SIG-M5 (cell line): ENCODE data around the gene IDI1.
"Not testable (repeated sequence)": the region's sequence is repeated elsewhere in the genome, so short reads cannot be mapped to it uniquely, and the experiment has no call there.

Experiments
- DNase-seq: peaks from one replicate; lab custom pipeline; 2025; lab: John Stamatoyannopoulos, UW

The IDI1 gene

DNA sequence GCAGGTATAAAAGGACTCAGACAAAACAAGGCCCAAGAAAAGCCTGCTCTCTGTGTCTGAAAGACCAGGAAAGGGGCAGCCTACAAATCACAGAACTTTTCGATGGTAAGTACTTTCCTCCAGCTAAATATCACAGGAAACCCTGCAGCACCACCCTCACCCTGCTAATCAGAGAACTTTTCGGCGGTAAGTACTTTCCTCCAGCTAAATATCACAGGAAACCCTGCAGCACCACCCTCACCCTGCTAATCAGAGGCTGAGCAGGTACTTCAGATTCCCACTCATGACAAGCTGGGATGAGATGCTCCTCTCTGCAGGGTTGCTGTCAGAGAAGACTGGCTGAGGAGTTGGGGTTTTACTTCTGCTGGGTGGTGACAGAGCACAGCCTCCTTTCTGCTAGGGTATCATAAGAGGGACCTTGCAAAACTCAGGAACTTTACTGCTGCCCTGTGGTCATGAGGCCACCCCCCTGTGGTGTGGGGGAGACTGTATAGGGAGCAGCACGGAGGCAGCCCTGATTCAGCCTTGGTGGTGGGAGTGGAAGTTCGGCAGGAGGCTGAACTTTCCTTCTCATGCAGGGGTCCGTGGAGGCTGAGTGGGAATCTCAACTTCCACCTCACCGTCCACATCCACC is 14.4 kb upstream of the IDI1 start:
- no peak for DNase-seq

GRCh38 chr10:1061930-1062774 is 13.2 kb upstream of the IDI1 start:
- no peak for DNase-seq

GRCh38 chr10:1059902-1060301 is 11.0 kb upstream of the IDI1 start:
- DNase-seq = no peak

DNA sequence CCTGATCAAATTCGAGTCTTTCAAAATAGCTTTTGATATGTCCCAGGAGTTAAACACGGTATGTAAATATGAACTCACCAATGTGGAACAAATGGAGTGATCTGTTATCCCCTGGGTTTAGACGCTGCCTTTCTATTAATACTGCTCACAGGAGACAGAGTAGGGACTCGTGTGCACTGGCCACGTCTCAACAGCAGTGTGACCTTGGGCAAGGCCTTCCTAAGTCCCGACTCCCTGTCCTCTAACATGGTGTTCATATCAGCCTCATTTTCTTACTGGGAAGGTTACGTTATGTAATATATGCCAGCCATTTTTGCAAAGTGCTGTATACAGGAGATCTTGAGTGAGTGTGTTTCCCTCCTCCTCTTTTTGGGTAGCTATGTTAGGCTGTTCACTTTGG is 9.1 kb upstream of the IDI1 start:
- no peak for DNase-seq

DNA sequence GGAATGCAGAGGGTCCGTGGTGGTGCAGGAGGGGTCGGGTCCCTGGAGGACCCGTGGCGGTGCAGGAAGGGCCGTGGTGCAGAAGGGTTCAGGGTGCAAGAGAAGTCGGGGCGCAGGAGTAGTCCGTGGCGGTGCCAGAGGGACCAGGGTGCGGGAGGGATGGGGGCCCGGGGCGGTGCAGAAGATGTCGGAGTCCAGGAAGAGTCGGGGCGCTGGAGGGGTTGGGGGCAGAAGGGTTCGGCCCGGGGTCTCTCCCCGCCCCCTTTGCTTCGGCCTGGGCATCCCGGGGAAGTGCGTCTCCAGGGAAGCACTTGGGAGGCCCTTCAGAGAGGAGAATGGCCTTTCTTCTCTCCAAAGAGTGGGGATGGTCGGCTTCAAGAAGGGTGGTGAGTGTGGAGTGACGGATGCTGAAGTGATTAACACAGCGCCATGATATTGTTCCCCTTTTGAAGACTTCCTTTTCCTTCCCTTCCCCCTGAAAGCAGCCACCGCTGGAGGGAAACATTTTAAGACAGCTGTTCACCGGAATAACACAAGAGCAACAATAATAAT is 8.3 kb upstream of the IDI1 start:
- DNase-seq = no peak

DNA sequence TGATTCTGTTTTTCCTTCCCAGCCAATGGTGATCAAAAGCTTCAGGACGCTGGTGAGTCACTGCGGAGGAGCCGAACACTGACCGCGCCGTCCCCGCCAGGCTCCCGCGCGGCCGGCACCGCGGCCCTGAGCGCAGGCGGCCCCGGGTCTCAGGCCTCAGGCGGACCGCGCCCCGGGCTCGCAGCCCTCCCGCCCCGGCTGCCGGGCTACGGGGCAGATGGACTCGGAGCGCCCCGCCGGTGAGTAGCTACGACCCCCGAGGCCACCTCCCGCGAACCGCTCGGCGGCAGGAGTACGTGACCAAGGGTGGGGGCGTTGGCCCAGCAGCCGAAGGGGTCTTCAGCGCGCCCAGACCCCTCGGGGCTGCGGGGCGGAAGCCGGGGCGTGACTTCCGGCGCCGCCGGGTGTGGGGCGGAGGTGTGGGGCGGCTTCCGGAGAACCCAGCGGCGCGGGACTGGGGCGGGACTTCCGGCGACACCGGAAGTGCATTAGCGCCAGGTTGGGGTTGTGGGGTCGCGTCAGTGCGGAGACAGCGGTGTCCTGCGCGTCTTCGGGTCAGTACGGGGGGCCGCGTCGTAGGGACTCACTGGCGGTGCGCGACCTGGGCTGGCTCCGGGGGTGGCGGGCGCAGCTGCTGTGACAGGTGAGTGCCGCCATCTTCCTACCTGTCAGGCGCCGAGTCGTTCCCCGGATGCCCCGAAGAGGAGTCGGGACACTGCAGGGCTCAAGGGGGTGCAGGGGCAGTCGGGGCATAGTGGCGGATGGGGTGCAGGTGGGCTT is 7.6 kb upstream of the IDI1 start, which contains the start of gene WDR37:
WDR37 (plus strand) TSS at position 60 of the 780 bp plus-strand sequence. CDS start 15,771 bp downstream, outside the sequence.
- DNase-seq = no peak

- DNase-seq = no peak
These were observed 5.8 kb upstream of the IDI1 start for GRCh38 chr10:1054684-1055083.

GRCh38 chr10:1050554-1050953 is 1.6 kb upstream of the IDI1 start:
- no peak for DNase-seq

DNA sequence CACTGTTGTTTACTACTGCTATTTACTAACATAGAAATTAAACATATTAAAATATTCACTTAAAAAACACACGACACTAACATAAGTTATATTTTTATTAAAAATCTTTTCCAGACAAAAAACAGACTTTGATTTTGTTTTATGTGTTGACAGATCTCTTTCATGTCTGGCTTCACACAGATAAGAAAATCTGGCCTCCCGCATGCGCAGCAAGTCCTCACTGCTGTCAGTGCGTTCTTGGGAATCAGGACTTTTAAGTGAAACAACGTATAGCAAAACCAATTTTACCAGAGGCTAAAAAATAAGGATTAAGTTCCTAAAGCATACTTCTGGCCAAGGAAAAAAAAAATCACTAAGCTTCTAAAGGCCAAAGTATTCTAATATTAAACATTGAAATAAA is 1.2 kb upstream of the IDI1 start:
- DNase-seq = no peak

GRCh38 chr10:1049425-1049958 is 573 bp upstream of the IDI1 start:
- no peak for DNase-seq

DNA sequence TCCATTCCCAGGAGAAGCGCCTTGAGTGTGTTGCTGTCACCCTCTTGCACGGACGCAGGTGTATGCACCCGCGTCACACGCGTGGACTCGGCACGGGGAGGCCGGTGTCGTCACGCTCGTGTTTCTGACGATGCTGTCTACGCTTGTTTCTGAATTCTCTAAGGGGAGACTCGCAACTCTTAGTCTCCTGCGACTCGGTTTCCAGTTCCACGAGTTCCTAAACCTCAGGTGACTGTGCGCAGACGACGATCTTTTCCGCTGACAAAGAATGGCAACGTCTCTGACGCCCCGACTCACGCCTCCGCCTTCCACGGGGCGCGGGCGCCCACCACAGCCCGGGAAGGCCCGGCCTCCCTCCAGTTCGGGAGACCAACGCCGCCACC is 579 bp downstream of the IDI1 start:
- no peak for DNase-seq

DNA sequence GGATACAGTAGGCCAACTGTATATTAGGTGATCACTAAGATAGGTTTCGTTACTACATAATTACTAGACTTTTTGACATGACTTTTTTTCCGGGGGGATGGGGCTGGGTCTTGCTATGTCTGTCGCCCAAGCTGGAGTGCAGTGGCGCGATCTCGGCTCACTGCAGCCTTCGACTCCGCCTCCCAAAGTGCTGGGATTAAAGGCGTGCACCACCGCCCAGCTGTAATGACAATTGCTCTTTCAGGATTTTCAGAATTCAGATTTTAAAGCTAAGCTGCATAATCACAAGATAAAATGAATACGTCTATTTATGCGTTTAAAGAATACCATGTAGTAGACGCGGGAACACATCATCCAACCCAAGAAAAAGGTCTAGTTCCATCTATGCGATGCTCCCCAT is 982 bp downstream of the IDI1 start:
- DNase-seq = no peak

DNA sequence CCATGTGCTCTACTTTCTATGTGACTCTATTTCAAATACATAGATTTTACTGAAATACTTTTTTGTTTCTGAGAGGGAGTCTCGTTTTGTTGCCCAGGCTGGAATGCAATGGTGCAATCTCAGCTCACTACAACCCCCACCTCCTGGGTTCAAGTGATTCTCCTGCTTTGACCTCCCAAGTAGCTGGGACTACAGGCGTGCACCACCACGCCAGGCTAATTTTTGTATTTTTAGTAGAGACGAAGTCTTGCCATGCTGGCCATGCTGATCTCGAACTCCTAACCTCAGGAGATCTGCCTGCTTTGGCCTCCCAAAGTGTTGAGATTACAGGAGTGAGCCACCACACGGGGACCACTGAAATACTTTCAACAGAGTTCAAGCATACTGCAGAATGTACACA is 3.5 kb downstream of the IDI1 start:
- no peak for DNase-seq

GRCh38 chr10:1044964-1045363 is 4.0 kb downstream of the IDI1 start:
- no peak for DNase-seq

DNA sequence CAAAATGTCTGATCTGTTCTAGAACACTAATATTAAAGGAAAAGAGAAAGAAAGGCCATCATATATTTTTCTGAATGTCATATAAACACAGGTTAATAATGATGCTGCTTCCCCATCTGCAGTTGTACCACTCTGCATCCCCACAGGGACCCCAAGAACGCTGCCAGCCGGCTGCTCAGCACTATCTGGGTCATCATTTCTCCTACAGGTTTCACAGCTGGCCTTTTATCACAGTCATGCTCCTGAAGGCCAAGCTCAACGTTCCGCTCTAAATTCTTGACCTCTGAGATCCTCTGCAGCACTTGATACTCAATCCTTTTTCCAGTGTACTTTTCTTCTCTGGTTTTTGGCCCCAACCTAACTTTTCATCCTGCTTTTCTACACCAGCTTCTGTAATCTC is 4.8 kb downstream of the IDI1 start:
- no peak for DNase-seq

- no peak for DNase-seq
These were observed 5.4 kb downstream of the IDI1 start for GRCh38 chr10:1043532-1043995.

DNA sequence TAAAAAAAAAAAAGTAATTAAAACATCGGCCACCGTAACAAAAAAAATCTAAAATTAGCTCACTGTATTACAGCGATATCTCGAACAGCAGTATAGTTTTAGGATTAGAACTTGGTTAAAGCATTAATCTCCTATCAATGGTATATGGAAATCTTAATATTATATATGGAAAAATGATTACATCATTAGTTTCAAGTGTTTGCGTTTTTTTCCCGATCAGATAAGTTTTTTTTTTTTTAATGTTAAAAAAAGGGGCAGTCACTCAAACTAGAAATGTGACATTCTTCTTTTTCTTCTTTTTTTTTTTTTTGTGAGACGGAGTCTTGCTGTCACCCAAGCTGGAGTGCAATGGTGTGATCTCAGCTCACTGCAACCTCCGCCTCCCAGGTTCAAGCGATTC is 7.4 kb downstream of the IDI1 start:
- no peak for DNase-seq

- no peak for DNase-seq
These were observed 8.8 kb downstream of the IDI1 start for GRCh38 chr10:1040133-1040532.

- DNase-seq = not testable (repeated sequence)
These were observed 10.2 kb downstream of the IDI1 start for GRCh38 chr10:1038769-1039168.

- no peak for DNase-seq
These were observed 11.8 kb downstream of the IDI1 start for GRCh38 chr10:1037098-1037497.

DNA sequence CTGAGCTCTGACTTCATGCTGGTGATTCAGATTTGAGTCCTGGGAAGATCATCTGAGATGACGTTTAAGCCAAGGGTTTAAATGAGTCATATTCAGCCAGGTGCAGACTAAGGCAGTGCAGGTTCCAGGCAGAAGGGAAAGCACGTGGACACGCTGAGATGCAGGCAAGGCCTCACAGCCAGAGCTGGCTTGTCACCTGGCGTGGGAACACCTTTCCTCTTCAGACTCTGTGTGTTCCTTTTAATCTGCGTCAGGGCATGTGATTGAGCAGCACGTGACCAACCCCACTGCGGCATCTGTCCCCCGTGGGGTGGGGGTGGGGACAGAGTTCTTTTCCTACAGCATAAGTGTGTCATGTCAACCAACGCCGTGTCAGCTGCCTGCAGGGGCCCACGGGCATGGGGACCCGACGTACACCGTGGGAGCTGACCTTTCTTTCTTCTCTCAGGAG is 12.6 kb downstream of the IDI1 start:
- no peak for DNase-seq

GRCh38 chr10:1035201-1035600 is 13.7 kb downstream of the IDI1 start:
- no peak for DNase-seq
